A549 (cell line): Measurements from ENCODE around the gene TUBA8. TPM values are rescaled to one million over a fixed set of nuclear protein-coding genes. Genes with fewer than 3 reads are reported as not detected.

Experiments used
- ATAC-seq, 2 experiments: fragments of 200-7000 bp in 1 of 2; fragments of >200 bp in 1 of 2; cut with Nextera tagmentation in 1 of 2; cut with Tn5 transposase in 1 of 2; 3 replicates each; pipeline versions ENCODE4 v1.8.0 to v1.9.1; 2018 to 2020; ENCODE audit warnings: mild to moderate bottlenecking in 1 of 2, moderate library complexity in 1 of 2
- CTCF ChIA-PET: fragments of 300-600 bp; sonication (Branson Sonifier 250); formaldehyde crosslinking; extraction: SDS; loops from one replicate; lab custom pipeline; 2021; ENCODE audit warnings: antibody characterized with exemption, inconsistent platforms; lab: Yijun Ruan, JAX
- POLR2A ChIA-PET: fragments of 350-600 bp; formaldehyde crosslinking; extraction: SDS; loops from one replicate; lab custom pipeline; 2021; ENCODE audit warnings: antibody characterized with exemption, inconsistent platforms; lab: Yijun Ruan, JAX
- DNase-seq, 2 experiments: peaks; one replicate each; pipeline versions ENCODE4 v3.0.0 to v3.0.0-alpha.2; 2011 to 2016; ENCODE audit warnings: low read depth in 1 of 2, low spot score in 1 of 2
- FAIRE-seq: peaks from 2 replicates; lab custom pipeline; 2011; peaks lifted over from hg19 to GRCh38; lab: Jason Lieb, UNC
- H3K27ac ChIP-seq, 2 experiments: fragments of >200 bp; sonication (Bioruptor Twin); formaldehyde crosslinking; 3 replicates each; pipeline ENCODE4 v1.5.1; 2016 to 2017
- H3K4me1 ChIP-seq: fragments of >200 bp; sonication (Bioruptor Twin); formaldehyde crosslinking; 3 replicates; pipeline ENCODE4 v1.6.1; 2016
- H3K4me2 ChIP-seq: fragments of >200 bp; sonication (Bioruptor Twin); formaldehyde crosslinking; 3 replicates; pipeline ENCODE4 v1.6.1; 2016
- H3K4me3 ChIP-seq: fragments of >200 bp; sonication (Bioruptor Twin); formaldehyde crosslinking; 3 replicates; pipeline ENCODE4 v1.5.1; 2016
- H3K9me3 ChIP-seq: fragments of >200 bp; sonication (Bioruptor Twin); formaldehyde crosslinking; 3 replicates; pipeline ENCODE4 v1.6.1; 2016
- EP300 ChIP-seq, 2 experiments: fragments of >200 bp; sonication (Bioruptor Twin); formaldehyde crosslinking; IDR thresholded peaks; 2 replicates in 1 of 2; 3 replicates in 1 of 2; pipeline ENCODE4 v1.6.1; 2016 to 2017
- ESRRA ChIP-seq: fragments of 150-350 bp; IDR thresholded peaks from 2 replicates; pipeline ENCODE4 v1.6.1; 2014; ENCODE audit warnings: mild to moderate bottlenecking, low read length, borderline replicate concordance
- FOXS1 ChIP-seq: fragments of 250-450 bp; sonication (Bioruptor Pico); IDR thresholded peaks from 2 replicates; pipeline ENCODE4 v1.5.0; 2020; ENCODE audit warnings: mild to moderate bottlenecking, moderate library complexity
- HOXA7 ChIP-seq: fragments of 250-450 bp; sonication (Bioruptor Pico); IDR thresholded peaks from 2 replicates; pipeline ENCODE4 v1.5.0; 2020; ENCODE audit warnings: mild to moderate bottlenecking, moderate library complexity
- JUN ChIP-seq, 2 experiments: fragments of >200 bp; sonication (Bioruptor Twin); formaldehyde crosslinking; IDR thresholded peaks; 2 replicates in 1 of 2; 3 replicates in 1 of 2; pipeline ENCODE4 v1.6.1; 2016 to 2017
- KDM1A ChIP-seq: fragments of 200-600 bp; sonication (generic); IDR thresholded peaks from 2 replicates; pipeline ENCODE4 v1.6.1; 2016; ENCODE audit warnings: low read depth, mild to moderate bottlenecking
- RAD21 ChIP-seq, 2 experiments: fragments of >200 bp in 1 of 2; sonication (Bioruptor Twin) in 1 of 2; formaldehyde crosslinking in 1 of 2; IDR thresholded peaks in 1 of 2; conservative IDR thresholded peaks in 1 of 2; 2 replicates in 1 of 2; 3 replicates in 1 of 2; pipeline ENCODE4 v1.6.1; 2012 to 2018; ENCODE audit warnings: inconsistent platforms in 1 of 2
- RCOR1 ChIP-seq: fragments of 150-350 bp; IDR thresholded peaks from 2 replicates; pipeline ENCODE4 v1.6.1; 2014; ENCODE audit warnings: antibody characterized with exemption, low read length, low read depth
- SMC3 ChIP-seq: fragments of >200 bp; sonication (Bioruptor Twin); formaldehyde crosslinking; IDR thresholded peaks from 3 replicates; pipeline ENCODE4 v1.6.1; 2018; ENCODE audit warnings: inconsistent platforms
- TFCP2L1 ChIP-seq: fragments of 250-450 bp; sonication (Bioruptor Pico); IDR thresholded peaks from 2 replicates; pipeline ENCODE4 v1.5.0; 2021; ENCODE audit warnings: mild to moderate bottlenecking
- ZFP36 ChIP-seq: fragments of 450-650 bp; IDR thresholded peaks from 2 replicates; pipeline ENCODE4 v1.6.1; 2014; ENCODE audit warnings: borderline replicate concordance; ENCODE audit not compliant: partially characterized antibody
- WGBS: methylation state at CpG from one replicate; pipeline ENCODE4 v1.1.6; 2017; ENCODE audit errors: missing lambda C conversion rate; 5-methylcytosine and 5-hydroxymethylcytosine counted together
- polyA plus RNA-seq, 4 experiments: library from polyadenylated mRNA; depleted of rRNA in 3 of 4; stranded (reverse); fragments of >200 nt; fragmentation: RNase III in 1 of 4; extraction: RNeasy Plus Mini Kit Qiagen cat#74134 plus additional on column Dnase treatment in 1 of 4; gene quantifications; 2 replicates in 3 of 4; 3 replicates in 1 of 4; pipeline ENCODE4 v1.2.3, GENCODE V29; 2011 to 2017
- TF ChIP-seq, protein P1 (sequence below): fragments of 200-600 bp; sonication (generic); IDR thresholded peaks from 2 replicates; pipeline ENCODE4 v1.6.1; 2016; ENCODE audit warnings: antibody characterized with exemption, mild to moderate bottlenecking, moderate library complexity
- TF ChIP-seq, protein P2 (sequence below): IDR thresholded peaks from 2 replicates; pipeline ENCODE4 v1.6.1; 2012
- TF ChIP-seq, protein P3 (sequence below): fragments of 250-450 bp; sonication (Bioruptor Pico); IDR thresholded peaks from 2 replicates; pipeline ENCODE4 v1.5.0; 2020; ENCODE audit warnings: low read depth, mild to moderate bottlenecking, moderate library complexity

TUBA8 gene
- polyA plus RNA-seq, 2 of the 4 experiments (the other 2 are of a cell fraction) = 0.13 to 0.66 TPM

DNA sequence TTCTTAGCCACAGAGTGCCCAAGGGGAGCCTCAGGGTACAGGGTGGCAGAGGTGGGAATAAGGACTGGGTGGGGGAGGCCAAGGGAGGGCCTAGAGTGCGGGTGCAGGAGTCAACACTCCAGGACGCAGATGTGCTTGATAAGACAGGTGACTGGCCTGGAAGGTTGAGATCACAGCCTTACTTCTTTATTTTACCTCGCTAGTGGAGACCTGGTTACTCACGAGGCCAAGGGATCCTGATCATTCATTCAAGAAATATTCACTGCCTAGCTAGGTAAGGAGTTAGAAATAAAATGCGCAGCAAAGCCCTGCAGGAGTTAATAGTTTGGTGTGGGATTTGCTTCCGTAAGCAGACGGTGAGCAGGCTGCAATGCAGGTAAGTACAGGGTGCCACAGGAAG lies 46.0 kb upstream of the TUBA8 start (continued):
- TF ChIP-seq, protein P1, sequence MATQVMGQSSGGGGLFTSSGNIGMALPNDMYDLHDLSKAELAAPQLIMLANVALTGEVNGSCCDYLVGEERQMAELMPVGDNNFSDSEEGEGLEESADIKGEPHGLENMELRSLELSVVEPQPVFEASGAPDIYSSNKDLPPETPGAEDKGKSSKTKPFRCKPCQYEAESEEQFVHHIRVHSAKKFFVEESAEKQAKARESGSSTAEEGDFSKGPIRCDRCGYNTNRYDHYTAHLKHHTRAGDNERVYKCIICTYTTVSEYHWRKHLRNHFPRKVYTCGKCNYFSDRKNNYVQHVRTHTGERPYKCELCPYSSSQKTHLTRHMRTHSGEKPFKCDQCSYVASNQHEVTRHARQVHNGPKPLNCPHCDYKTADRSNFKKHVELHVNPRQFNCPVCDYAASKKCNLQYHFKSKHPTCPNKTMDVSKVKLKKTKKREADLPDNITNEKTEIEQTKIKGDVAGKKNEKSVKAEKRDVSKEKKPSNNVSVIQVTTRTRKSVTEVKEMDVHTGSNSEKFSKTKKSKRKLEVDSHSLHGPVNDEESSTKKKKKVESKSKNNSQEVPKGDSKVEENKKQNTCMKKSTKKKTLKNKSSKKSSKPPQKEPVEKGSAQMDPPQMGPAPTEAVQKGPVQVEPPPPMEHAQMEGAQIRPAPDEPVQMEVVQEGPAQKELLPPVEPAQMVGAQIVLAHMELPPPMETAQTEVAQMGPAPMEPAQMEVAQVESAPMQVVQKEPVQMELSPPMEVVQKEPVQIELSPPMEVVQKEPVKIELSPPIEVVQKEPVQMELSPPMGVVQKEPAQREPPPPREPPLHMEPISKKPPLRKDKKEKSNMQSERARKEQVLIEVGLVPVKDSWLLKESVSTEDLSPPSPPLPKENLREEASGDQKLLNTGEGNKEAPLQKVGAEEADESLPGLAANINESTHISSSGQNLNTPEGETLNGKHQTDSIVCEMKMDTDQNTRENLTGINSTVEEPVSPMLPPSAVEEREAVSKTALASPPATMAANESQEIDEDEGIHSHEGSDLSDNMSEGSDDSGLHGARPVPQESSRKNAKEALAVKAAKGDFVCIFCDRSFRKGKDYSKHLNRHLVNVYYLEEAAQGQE = no peak

DNA sequence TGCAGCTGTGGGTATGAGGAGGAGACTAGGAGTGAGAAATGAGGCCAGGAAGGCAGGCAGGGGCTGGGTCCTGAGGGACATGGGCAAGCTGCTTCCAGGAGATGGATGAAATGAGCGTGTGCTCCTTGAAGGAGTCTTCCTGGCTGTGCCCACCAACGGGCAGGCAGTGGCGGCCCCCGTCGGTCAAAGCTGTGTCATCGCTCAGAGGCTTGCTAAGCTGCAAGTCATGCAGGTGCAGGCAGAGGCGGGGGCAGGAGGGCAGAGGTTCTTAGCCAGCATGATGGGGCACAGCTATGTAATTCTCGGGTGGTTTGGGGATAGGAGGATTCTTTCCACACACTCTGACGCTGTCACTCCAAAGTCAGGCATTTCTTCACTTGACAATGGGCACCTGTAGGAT lies 45.4 kb upstream of the TUBA8 start:
- H3K27ac ChIP-seq = peak overlapping the region; percentile 59 to 78; a peak in 5 of 6 replicates
- TF ChIP-seq EP300 (IDR thresholded peaks at IDR 0.05) (no peak), RAD21 (conservative IDR thresholded peaks at IDR 0.05 in 1 of 2, IDR thresholded peaks at IDR 0.05 in 1 of 2) (peak; percentile 26 to 30; a peak in 1 of 5 replicates), TFCP2L1 (no peak), KDM1A (no peak), ZFP36 (no peak)

DNA sequence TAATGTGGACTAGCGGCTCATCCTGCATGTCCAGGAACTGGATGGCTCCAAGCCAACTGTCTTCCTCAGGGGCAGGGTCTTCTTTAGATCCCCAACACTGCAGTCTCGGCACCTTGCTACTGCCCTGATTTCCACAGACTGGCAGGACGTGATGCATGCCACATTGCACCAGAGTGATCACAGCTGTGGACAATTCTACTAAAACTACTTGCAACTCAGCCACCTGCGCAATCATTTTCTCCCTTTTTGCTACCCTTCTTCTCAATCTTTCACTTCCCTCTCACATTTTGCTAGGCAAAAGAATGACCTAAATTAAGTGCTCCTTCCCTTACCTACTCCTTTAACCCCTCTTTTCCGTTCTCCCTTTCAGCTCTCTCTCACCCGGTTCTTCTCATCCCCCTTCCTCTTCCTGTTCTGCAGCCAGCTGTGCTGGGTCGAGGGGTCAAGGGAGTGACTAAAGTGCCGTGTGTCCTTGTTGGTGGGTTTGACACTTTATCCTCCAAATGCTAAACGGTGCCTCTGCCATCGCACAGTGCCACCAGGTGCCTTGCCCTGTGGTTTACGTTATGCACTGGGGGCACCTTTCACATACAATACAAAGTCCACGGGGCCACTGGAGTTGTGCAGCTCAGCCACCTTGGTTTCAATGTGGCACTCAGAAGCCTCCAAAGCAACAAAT lies 44.3 kb upstream of the TUBA8 start:
- DNase-seq (no peak), FAIRE-seq (no peak), ATAC-seq (no peak)
- no peaks in the 10 kb centered on the region for H3K9me3 ChIP-seq
- 87% methylated on average over 12 of the region's 12 CpGs for WGBS
- H3K4me1 ChIP-seq = peaks cover 39% of the 10 kb centered on the region
- ChIA-PET POLR2A (no interaction called here), CTCF (interaction anchor here (1.1 to 2.0 kb wide), 3 partner anchors 9 to 236 kb away, joined by 3 to 29 read pairs (median 3); partner anchors contain the start of gene MICAL3)
- H3K27ac ChIP-seq = peak overlapping the region; percentile 14 to 38; a peak in 2 of 6 replicates
- no peak overlapping the region for H3K4me2 ChIP-seq
- TF ChIP-seq, protein P2, sequence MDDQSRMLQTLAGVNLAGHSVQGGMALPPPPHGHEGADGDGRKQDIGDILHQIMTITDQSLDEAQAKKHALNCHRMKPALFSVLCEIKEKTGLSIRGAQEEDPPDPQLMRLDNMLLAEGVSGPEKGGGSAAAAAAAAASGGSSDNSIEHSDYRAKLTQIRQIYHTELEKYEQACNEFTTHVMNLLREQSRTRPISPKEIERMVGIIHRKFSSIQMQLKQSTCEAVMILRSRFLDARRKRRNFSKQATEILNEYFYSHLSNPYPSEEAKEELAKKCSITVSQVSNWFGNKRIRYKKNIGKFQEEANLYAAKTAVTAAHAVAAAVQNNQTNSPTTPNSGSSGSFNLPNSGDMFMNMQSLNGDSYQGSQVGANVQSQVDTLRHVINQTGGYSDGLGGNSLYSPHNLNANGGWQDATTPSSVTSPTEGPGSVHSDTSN = no peak
- TF ChIP-seq, protein P3, sequence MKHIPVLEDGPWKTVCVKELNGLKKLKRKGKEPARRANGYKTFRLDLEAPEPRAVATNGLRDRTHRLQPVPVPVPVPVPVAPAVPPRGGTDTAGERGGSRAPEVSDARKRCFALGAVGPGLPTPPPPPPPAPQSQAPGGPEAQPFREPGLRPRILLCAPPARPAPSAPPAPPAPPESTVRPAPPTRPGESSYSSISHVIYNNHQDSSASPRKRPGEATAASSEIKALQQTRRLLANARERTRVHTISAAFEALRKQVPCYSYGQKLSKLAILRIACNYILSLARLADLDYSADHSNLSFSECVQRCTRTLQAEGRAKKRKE (CRISPR knock-in tag) = no peak
- TF ChIP-seq JUN (IDR thresholded peaks at IDR 0.05) (no peak), RCOR1 (no peak), ESRRA (no peak), HOXA7 (no peak), FOXS1 (CRISPR knock-in tag) (no peak), SMC3 (no peak)
- TF ChIP-seq, protein P1 = no peak
- H3K4me3 ChIP-seq = no peak overlapping the region

More for the DNA sequence above, 45.4 kb upstream of the TUBA8 start:
- WGBS = 50% methylated on average over 9 of the region's 9 CpGs
- ChIA-PET POLR2A (no interaction called here), CTCF (interaction anchor here (0.8 to 2.0 kb wide), 2 partner anchors 10 to 39 kb away, joined by 3 to 29 read pairs; no protein-coding TSS in a partner anchor)
- ATAC-seq (peak in 1 of 2 experiments; percentile 52; a peak in 3 of 6 replicates), FAIRE-seq (no peak), DNase-seq (peak in 1 of 2 experiments; percentile 42)
- Histone ChIP-seq H3K4me2 (no peak overlapping the region), H3K4me3 (no peak overlapping the region), H3K9me3 (no peaks in the 10 kb centered on the region), H3K4me1 (peaks cover 49% of the 10 kb centered on the region)
